GM12865 (cell line): Measurements from ENCODE around the gene PRRG2.

Source experiments
- DNase-seq: peaks from one replicate; pipeline ENCODE4 v3.0.0; 2010; ENCODE audit warnings: low read depth
- H3K4me3 ChIP-seq: 2 replicates; pipeline ENCODE4 v1.5.1; 2011; ENCODE audit warnings: mild to moderate bottlenecking, low read depth, low read length, control low read depth
- CTCF ChIP-seq: IDR thresholded peaks from 2 replicates; pipeline ENCODE4 v1.5.1; 2011; ENCODE audit warnings: low read length, control low read depth, low read depth, inconsistent platforms; ENCODE audit not compliant: insufficient read depth; ENCODE audit errors: missing control alignments

Gene PRRG2

GRCh38 chr19:49593233-49594113, 12.4 kb downstream of the PRRG2 start:
- TF ChIP-seq CTCF, result no peak
- DNase-seq, result peak; percentile 95
- peak overlapping the region; percentile 76 for H3K4me3 ChIP-seq

- no peak for TF ChIP-seq CTCF
- no peak overlapping the region for H3K4me3 ChIP-seq
- DNase-seq, result no peak
These were observed 13.3 kb downstream of the PRRG2 start for GRCh38 chr19:49594157-49594992.

GRCh38 chr19:49594993-49595818, 14.1 kb downstream of the PRRG2 start:
- no peak for TF ChIP-seq CTCF
- H3K4me3 ChIP-seq, result no peak overlapping the region
- DNase-seq, result no peak

- no peak for TF ChIP-seq CTCF
- DNase-seq, result no peak
- H3K4me3 ChIP-seq, result no peak overlapping the region
These were observed 14.8 kb downstream of the PRRG2 start for GRCh38 chr19:49595819-49596404.

- TF ChIP-seq CTCF, result no peak
- no peak overlapping the region for H3K4me3 ChIP-seq
- DNase-seq, result no peak
These were observed 15.3 kb downstream of the PRRG2 start for GRCh38 chr19:49596407-49596806.

- no peak overlapping the region for H3K4me3 ChIP-seq
- no peak for TF ChIP-seq CTCF
- DNase-seq, result no peak
These were observed 16.0 kb downstream of the PRRG2 start for GRCh38 chr19:49596954-49597702.
